Suprapubic skin (tissue), 4 donors: Measurements from ENCODE around the gene PWWP2B.

ENCODE experiments used
- EP300 ChIP-seq: sonication (generic); formaldehyde crosslinking; IDR thresholded peaks from one replicate; pipeline ENCODE4 v1.6.1; 2017; ENCODE audit warnings: antibody characterized with exemption
- POLR2A ChIP-seq, 2 donors: fragments of 450-650 bp; IDR thresholded peaks; one replicate each; pipeline ENCODE4 v1.6.1; 2017; ENCODE audit warnings: antibody characterized with exemption in 2 of 2, mild to moderate bottlenecking in 2 of 2, moderate library complexity in 2 of 2
- POLR2AphosphoS5 ChIP-seq, 3 donors: sonication (generic); formaldehyde crosslinking; IDR thresholded peaks; one replicate each; pipeline ENCODE4 v1.6.1; 2017; ENCODE audit warnings: antibody characterized with exemption in 3 of 3
- TF ChIP-seq, protein P1 (sequence below), 2 donors: fragments of 200-600 bp in 1 of 2; fragments of 450-650 bp in 1 of 2; sonication (generic) in 1 of 2; IDR thresholded peaks; one replicate each; pipeline ENCODE4 v1.5.1; 2016 to 2019; ENCODE audit warnings: antibody characterized with exemption in 2 of 2, mild to moderate bottlenecking in 1 of 2, moderate library complexity in 1 of 2

DNA sequence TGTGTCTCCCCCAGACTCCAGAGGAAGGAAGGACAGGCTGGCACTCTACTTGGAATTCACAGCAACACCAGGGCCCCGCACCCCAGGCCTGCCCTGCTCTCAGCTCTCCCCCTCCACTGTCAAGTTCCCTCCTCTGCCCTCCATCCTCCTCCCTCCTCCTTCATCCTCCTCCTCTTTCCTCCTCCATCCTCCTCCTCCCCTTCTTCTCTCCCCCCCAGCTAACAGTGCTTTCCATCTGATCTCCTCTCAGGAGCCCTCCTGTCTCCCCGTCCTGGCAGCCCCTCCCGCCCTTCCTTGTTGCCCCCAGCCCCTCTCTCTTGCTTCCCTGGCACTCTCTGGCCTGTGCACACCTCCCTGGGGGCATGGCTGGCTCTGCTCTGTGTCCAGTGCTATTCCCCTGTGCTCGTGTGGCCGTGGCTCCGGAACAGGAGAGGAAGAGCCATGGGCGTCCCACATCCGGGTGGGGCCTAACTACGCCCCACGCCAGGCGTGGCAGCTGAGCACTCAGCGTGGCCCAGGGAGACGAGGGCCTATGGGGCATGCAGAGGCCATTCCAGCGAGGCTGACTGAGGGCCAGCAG lies 64.2 kb downstream of the PWWP2B start:
- TF ChIP-seq, protein P1, sequence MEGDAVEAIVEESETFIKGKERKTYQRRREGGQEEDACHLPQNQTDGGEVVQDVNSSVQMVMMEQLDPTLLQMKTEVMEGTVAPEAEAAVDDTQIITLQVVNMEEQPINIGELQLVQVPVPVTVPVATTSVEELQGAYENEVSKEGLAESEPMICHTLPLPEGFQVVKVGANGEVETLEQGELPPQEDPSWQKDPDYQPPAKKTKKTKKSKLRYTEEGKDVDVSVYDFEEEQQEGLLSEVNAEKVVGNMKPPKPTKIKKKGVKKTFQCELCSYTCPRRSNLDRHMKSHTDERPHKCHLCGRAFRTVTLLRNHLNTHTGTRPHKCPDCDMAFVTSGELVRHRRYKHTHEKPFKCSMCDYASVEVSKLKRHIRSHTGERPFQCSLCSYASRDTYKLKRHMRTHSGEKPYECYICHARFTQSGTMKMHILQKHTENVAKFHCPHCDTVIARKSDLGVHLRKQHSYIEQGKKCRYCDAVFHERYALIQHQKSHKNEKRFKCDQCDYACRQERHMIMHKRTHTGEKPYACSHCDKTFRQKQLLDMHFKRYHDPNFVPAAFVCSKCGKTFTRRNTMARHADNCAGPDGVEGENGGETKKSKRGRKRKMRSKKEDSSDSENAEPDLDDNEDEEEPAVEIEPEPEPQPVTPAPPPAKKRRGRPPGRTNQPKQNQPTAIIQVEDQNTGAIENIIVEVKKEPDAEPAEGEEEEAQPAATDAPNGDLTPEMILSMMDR (IDR thresholded peaks at IDR 0.05): no peak
- TF ChIP-seq POLR2A (IDR thresholded peaks at IDR 0.05): no peak
- no peak for TF ChIP-seq EP300
- TF ChIP-seq POLR2AphosphoS5 (IDR thresholded peaks at IDR 0.05): no peak
